Measurements from ENCODE around the gene FNDC7.

The FNDC7 gene

GRCh38 chr1:108749081-108749480, 36.4 kb downstream of the FNDC7 start:
- Histone ChIP-seq H3K36me3 (replicated peaks; ENCODE audit: low read depth, low read length) (no peaks in the 10 kb centered on the region), H3K4me2 (ENCODE audit: low read length) (no peak overlapping the region), H3K27me3 (ENCODE audit: low read depth, low read length) (no peaks in the 10 kb centered on the region), H3K4me1 (ENCODE audit: low read length) (peaks cover 8% of the 10 kb centered on the region), H3K27ac (ENCODE audit: low read length) (no peak overlapping the region), H2AFZ (ENCODE audit: low read depth, low read length) (no peak overlapping the region), H3K79me2 (ENCODE audit: low read length) (peaks cover 7% of the 10 kb centered on the region), H3K4me3 (ENCODE audit: low read length) (no peak overlapping the region), H3K9me3 (ENCODE audit: insufficient read depth, low read length) (no peaks in the 10 kb centered on the region), H3K9ac (ENCODE audit: low read length) (no peak overlapping the region), H4K20me1 (ENCODE audit: insufficient read depth, low read length) (no peaks in the 10 kb centered on the region)
- no peak for TF ChIP-seq EZH2phosphoT487 (IDR thresholded peaks at IDR 0.05; ENCODE audit: low read depth)
- no peak for TF ChIP-seq CTCF (IDR thresholded peaks at IDR 0.05; ENCODE audit: low read depth, low read length)

- H4K20me1 ChIP-seq (ENCODE audit: insufficient read depth, low read length), result no peaks in the 10 kb centered on the region
Measured at GRCh38 chr1:108750476-108751181, 37.9 kb downstream of the FNDC7 start.

DNA sequence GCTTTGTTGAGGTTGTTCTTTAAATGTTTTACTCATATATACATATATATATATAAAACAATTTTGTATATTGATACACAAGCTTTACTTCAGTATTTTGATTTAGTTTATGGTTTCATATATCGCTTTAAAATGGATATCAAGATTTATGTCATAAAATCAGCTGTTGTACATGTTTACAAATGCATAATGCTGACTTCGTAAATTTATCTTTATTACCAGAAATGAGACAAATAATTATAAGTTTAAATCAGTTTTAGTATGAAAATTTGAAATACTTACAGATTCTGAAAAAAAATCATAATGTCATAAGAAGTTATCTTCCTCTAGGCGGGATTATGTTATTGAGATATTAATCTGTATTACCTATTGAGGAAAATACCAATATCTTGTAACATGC, 40.7 kb downstream of the FNDC7 start:
- no peak overlapping the region for H3K9ac ChIP-seq (ENCODE audit: low read length)
- no peaks in the 10 kb centered on the region for H3K9me3 ChIP-seq (ENCODE audit: insufficient read depth, low read length)
- H4K20me1 ChIP-seq (ENCODE audit: insufficient read depth, low read length), result no peaks in the 10 kb centered on the region
- no peak overlapping the region for H3K4me3 ChIP-seq (ENCODE audit: low read length)
- no peak overlapping the region for H3K27ac ChIP-seq (ENCODE audit: low read length)
- no peaks in the 10 kb centered on the region for H3K36me3 ChIP-seq (replicated peaks; ENCODE audit: low read depth, low read length)
- no peak overlapping the region for H2AFZ ChIP-seq (ENCODE audit: low read depth, low read length)
- no peaks in the 10 kb centered on the region for H3K27me3 ChIP-seq (ENCODE audit: low read depth, low read length)
- H3K4me2 ChIP-seq (ENCODE audit: low read length), result no peak overlapping the region
- 0 out of 2 replicates have a peak, but pooled peaks cover 6% of the 10 kb centered on the region for H3K4me1 ChIP-seq (ENCODE audit: low read length)
- TF ChIP-seq EZH2phosphoT487 (IDR thresholded peaks at IDR 0.05; ENCODE audit: low read depth) (no peak), CTCF (IDR thresholded peaks at IDR 0.05; ENCODE audit: low read depth, low read length) (no peak)
- no peaks in the 10 kb centered on the region for H3K79me2 ChIP-seq (ENCODE audit: low read length)

More at GRCh38 chr1:108750476-108751181, 37.9 kb downstream of the FNDC7 start:
- H3K27me3 ChIP-seq (ENCODE audit: low read depth, low read length), result no peaks in the 10 kb centered on the region
- no peak overlapping the region for H3K9ac ChIP-seq (ENCODE audit: low read length)
- no peaks in the 10 kb centered on the region for H3K36me3 ChIP-seq (replicated peaks; ENCODE audit: low read depth, low read length)
- peaks cover 14% of the 10 kb centered on the region for H3K4me1 ChIP-seq (ENCODE audit: low read length)
- H3K4me2 ChIP-seq (ENCODE audit: low read length), result no peak overlapping the region
- peaks cover 7% of the 10 kb centered on the region for H3K79me2 ChIP-seq (ENCODE audit: low read length)
- no peak overlapping the region for H3K27ac ChIP-seq (ENCODE audit: low read length)
- no peak overlapping the region for H3K4me3 ChIP-seq (ENCODE audit: low read length)
- no peaks in the 10 kb centered on the region for H3K9me3 ChIP-seq (ENCODE audit: insufficient read depth, low read length)
- TF ChIP-seq EZH2phosphoT487 (IDR thresholded peaks at IDR 0.05; ENCODE audit: low read depth), result no peak
- TF ChIP-seq CTCF (IDR thresholded peaks at IDR 0.05; ENCODE audit: low read depth, low read length), result no peak
- H2AFZ ChIP-seq (ENCODE audit: low read depth, low read length), result no peak overlapping the region

DNA sequence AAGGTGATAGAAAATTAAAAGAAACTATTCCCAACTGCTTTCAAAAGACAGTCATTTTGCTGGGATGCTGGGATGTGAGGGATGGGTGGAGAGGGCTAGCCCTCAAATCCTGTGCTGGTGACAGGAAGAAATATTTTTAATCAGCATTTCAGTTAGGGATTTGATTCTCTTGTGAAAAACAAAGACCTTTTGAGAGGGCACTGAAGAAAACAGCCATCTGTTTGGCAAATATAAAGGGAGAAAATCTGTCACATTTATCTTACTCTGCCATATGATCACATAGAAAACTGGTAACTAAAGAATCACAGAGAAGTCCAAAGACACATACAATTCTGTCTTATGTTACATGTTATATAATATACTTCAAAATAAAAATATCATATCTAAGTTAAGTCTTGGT, 46.1 kb downstream of the FNDC7 start:
- Histone ChIP-seq H3K36me3 (replicated peaks; ENCODE audit: low read depth, low read length) (no peaks in the 10 kb centered on the region), H3K27ac (ENCODE audit: low read length) (no peak overlapping the region), H3K4me3 (ENCODE audit: low read length) (no peak overlapping the region), H3K4me1 (ENCODE audit: low read length) (0 out of 2 replicates have a peak, but pooled peaks cover 6% of the 10 kb centered on the region), H3K9me3 (ENCODE audit: insufficient read depth, low read length) (no peaks in the 10 kb centered on the region), H4K20me1 (ENCODE audit: insufficient read depth, low read length) (no peaks in the 10 kb centered on the region), H3K4me2 (ENCODE audit: low read length) (no peak overlapping the region), H2AFZ (ENCODE audit: low read depth, low read length) (no peak overlapping the region), H3K9ac (ENCODE audit: low read length) (no peak overlapping the region), H3K27me3 (ENCODE audit: low read depth, low read length) (no peaks in the 10 kb centered on the region), H3K79me2 (ENCODE audit: low read length) (no peaks in the 10 kb centered on the region)
- TF ChIP-seq EZH2phosphoT487 (IDR thresholded peaks at IDR 0.05; ENCODE audit: low read depth) (no peak), CTCF (IDR thresholded peaks at IDR 0.05; ENCODE audit: low read depth, low read length) (no peak)

Data from OCI-LY3 (cell line).